LNCAP (cell line): ENCODE measurements around the gene KCNIP1.

Experiments used
- CTCF ChIP-seq: fragments of 450-650 bp; IDR thresholded peaks from 2 replicates; pipeline ENCODE4 v1.5.1; 2017; ENCODE audit warnings: mild to moderate bottlenecking

KCNIP1 gene

GRCh38 chr5:170740551-170741205, 236.9 kb downstream of the KCNIP1 start:
- TF ChIP-seq CTCF = no peak

- TF ChIP-seq CTCF = no peak
Observed at GRCh38 chr5:170741801-170742200, 238.0 kb downstream of the KCNIP1 start.

GRCh38 chr5:170743876-170744212, 240.0 kb downstream of the KCNIP1 start:
- no peak for TF ChIP-seq CTCF

GRCh38 chr5:170745481-170746071, 241.8 kb downstream of the KCNIP1 start:
- no peak for TF ChIP-seq CTCF

GRCh38 chr5:170746075-170746960, 242.5 kb downstream of the KCNIP1 start:
- TF ChIP-seq CTCF = no peak

- no peak for TF ChIP-seq CTCF
Observed at GRCh38 chr5:170746961-170747340, 243.1 kb downstream of the KCNIP1 start.

- TF ChIP-seq CTCF = no peak
Observed at GRCh38 chr5:170747357-170747756, 243.5 kb downstream of the KCNIP1 start.
